RWPE1 (cell line): ENCODE results near the gene ABL2.

ENCODE experiments used
- CTCF ChIA-PET: fragments of 350-600 bp; sonication (Branson Sonifier 250); formaldehyde crosslinking; extraction: SDS; loops from one replicate; lab custom pipeline; 2021; lab: Yijun Ruan, JAX
- POLR2A ChIA-PET: fragments of 400-600 bp; formaldehyde crosslinking; extraction: SDS; loops from one replicate; lab custom pipeline; 2020; ENCODE audit warnings: antibody characterized with exemption; ENCODE audit not compliant: low non-redundant PET; lab: Yijun Ruan, JAX
- DNase-seq: peaks from one replicate; pipeline ENCODE4 v3.0.0; 2012; ENCODE audit warnings: low spot score
- H3K27ac ChIP-seq: fragments of 450-650 bp; 2 replicates; pipeline ENCODE4 v1.5.1; 2017
- TF ChIP-seq, protein P1 (sequence below): fragments of 450-650 bp; conservative IDR thresholded peaks from 2 replicates; pipeline ENCODE4 v1.5.1; 2017; ENCODE audit warnings: low read depth, mild to moderate bottlenecking

The ABL2 gene

DNA sequence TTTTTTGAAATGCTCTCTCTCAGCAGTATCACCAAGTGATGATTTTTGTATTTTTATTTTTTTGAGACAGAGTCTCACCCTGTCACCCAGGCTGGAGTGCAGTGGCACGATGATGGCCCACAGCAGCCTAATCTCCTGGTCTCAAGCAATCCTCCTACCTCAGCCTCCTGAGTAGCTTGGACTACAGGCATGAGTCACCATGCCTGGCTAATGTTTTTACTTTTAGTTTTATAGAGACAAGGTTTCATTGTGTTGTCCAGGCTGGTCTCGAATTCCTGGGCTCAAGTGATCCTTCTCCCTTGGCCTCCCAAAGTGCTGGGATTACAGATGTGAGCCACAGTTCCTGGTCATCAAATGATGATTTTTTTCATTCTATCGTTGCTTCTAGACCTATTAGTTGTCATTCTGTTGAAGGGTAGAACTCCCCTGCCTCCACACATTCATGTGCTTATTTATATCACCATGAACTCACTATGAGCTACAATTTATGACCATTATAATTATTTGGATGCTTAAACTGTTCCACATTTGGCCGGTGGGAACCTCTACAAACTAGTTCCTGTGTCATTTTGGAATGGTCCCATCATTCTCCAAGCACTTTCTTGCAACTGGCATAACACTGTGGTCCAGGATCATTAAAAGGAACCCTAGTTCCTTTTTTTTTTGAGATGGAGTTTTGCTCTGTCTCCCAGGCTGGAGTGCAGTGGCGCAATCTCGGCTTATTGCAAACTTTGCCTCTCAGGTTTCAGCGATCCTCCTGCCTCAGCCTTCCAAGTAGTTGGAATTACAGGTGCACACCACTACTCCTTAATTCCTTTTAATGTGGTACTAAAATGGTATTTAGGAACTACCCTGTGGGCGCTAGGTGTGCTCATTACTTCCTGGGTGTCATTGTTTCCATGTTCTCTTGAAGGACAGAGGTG lies 167.9 kb downstream of the ABL2 start:
- TF ChIP-seq, protein P1, sequence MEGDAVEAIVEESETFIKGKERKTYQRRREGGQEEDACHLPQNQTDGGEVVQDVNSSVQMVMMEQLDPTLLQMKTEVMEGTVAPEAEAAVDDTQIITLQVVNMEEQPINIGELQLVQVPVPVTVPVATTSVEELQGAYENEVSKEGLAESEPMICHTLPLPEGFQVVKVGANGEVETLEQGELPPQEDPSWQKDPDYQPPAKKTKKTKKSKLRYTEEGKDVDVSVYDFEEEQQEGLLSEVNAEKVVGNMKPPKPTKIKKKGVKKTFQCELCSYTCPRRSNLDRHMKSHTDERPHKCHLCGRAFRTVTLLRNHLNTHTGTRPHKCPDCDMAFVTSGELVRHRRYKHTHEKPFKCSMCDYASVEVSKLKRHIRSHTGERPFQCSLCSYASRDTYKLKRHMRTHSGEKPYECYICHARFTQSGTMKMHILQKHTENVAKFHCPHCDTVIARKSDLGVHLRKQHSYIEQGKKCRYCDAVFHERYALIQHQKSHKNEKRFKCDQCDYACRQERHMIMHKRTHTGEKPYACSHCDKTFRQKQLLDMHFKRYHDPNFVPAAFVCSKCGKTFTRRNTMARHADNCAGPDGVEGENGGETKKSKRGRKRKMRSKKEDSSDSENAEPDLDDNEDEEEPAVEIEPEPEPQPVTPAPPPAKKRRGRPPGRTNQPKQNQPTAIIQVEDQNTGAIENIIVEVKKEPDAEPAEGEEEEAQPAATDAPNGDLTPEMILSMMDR, result no peak
- CTCF ChIA-PET, result interaction anchor here (0.6 kb wide), 1 partner anchor 222 kb away, joined by 4 read pairs; no protein-coding TSS in a partner anchor
- DNase-seq, result no peak
- POLR2A ChIA-PET, result no interaction called here
- H3K27ac ChIP-seq, result no peak overlapping the region

DNA sequence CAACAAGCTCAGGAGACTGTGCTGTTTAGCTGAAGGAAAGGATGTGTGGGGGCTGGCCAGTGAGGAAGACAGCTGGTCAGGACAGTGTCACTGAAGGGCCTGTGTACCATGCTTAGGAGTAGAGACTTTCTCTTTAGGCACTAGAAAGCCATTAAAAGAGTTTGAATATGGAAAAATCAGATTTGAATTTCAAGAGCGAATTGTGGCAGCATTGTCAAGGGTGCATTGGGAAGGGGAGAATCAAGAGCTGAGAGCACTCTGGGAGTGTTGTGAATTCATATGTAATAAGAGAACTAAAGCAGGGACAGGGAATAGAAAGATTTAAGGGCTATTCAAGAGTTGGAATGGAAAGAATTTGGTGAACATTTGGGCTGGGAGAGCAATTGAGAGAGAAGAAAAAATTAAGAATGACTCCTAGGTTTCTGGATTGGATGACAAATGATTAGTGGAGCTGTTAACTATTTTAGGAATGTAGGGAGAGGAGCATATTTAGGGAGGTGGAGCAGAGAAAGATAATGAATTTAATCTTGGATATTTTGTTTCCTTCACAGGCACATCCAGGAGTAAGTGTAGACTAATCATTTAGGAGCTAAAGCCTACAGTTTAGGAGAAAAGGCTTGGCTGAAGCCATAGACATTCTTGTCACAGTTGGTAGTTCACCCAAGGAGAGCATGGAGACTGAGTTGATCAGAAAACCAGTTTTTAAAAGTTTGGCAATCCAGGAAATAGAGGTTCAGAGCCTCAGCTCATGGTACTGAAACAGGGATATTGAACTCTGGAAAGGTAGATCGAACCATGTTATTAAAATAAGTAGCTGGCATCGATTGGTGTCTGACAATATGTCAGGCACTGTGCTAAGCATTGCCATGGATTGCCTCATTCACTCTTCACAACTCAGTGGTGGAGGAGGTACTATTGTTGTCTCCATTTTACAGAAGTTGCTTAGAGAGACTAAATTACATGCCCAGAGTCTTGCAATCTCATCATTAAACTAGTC lies 170.7 kb downstream of the ABL2 start:
- peak; percentile 25 for DNase-seq
- ChIA-PET CTCF (interaction anchor here (0.5 kb wide), 1 partner anchor 125 kb away, joined by 3 read pairs; no protein-coding TSS in a partner anchor), POLR2A (interaction anchor here (0.5 kb wide), 1 partner anchor 54 kb away, joined by 6 read pairs; no protein-coding TSS in a partner anchor)
- H3K27ac ChIP-seq, result no peak overlapping the region
- TF ChIP-seq, protein P1, result no peak

DNA sequence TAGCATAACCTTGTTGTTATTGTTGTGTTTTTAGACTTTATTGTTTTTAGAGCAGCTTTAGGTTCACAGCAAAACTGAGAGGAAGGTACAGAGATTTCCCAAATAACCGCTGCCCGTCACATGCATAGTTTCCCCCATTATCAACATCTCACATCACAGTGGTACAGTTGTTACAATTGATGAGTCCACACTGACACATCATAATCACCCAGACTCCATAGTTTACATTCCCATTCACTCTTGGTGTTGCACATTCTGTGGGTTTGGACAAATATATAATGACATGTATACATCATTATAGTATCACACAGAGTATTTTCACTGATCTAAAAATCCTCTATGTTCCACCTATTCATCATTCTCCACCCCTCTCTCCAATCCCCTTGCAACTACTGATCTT lies 173.5 kb downstream of the ABL2 start:
- TF ChIP-seq, protein P1, result no peak
- H3K27ac ChIP-seq, result no peak overlapping the region
- ChIA-PET POLR2A (no interaction called here), CTCF (no interaction called here)
- no peak for DNase-seq

GRCh38 chr1:179053486-179053885 lies 176.0 kb downstream of the ABL2 start:
- CTCF ChIA-PET, result no interaction called here
- TF ChIP-seq, protein P1, result no peak

GRCh38 chr1:179052776-179053175 lies 176.7 kb downstream of the ABL2 start:
- TF ChIP-seq, protein P1, result no peak
- H3K27ac ChIP-seq, result no peak overlapping the region
- DNase-seq, result no peak
- POLR2A ChIA-PET, result no interaction called here
- CTCF ChIA-PET, result interaction anchor here (0.6 kb wide), 1 partner anchor 20 kb away, joined by 5 read pairs; no protein-coding TSS in a partner anchor

More at GRCh38 chr1:179053486-179053885, 176.0 kb downstream of the ABL2 start:
- no peak overlapping the region for H3K27ac ChIP-seq
- POLR2A ChIA-PET, result no interaction called here
- no peak for DNase-seq
